HepG2 (cell line): Measurements from ENCODE around the gene TAGLN2. TPM values are rescaled to one million over a fixed set of nuclear protein-coding genes. Genes with fewer than 3 reads are reported as not detected.

ENCODE experiments used
- ATAC-seq: fragments of 200-7000 bp; cut with Tn5 transposase; 3 replicates; pipeline ENCODE4 v1.9.1; 2020; ENCODE audit warnings: mild to moderate bottlenecking, moderate library complexity
- BruUV-seq: library from RNA; stranded (reverse); fragments of 400-500 nt; replicated peaks from 2 replicates; lab custom pipeline; 2021; lab: Mats Ljungman, UMichigan
- CTCF ChIA-PET: fragments of 300-600 bp; formaldehyde crosslinking; extraction: SDS; loops from one replicate; lab custom pipeline; 2021; ENCODE audit warnings: low total read pairs, inconsistent platforms, low intra/inter-chr PET ratio; lab: Yijun Ruan, JAX
- POLR2A ChIA-PET: fragments of 350-600 bp; sonication (Branson Sonifier 250); formaldehyde crosslinking; loops from one replicate; lab custom pipeline; 2020; ENCODE audit warnings: antibody characterized with exemption, inconsistent platforms; lab: Yijun Ruan, JAX
- DNase-seq: peaks from one replicate; pipeline ENCODE4 v3.0.0-alpha.2; 2015; ENCODE audit warnings: low spot score
- FAIRE-seq: peaks from 3 replicates; lab custom pipeline; 2011; peaks lifted over from hg19 to GRCh38; lab: Jason Lieb, UNC
- H2AFZ ChIP-seq: one replicate; pipeline ENCODE4 v1.6.1; 2011; ENCODE audit warnings: low read length, inconsistent platforms
- H3K27ac ChIP-seq: fragments of 300-600 bp; 3 replicates; pipeline ENCODE4 v1.8.0; 2011; ENCODE audit warnings: mixed run types, mild to moderate bottlenecking, mixed read lengths, low read length, inconsistent platforms; ENCODE audit not compliant: insufficient read depth; ENCODE audit errors: extremely low read length
- H3K27me3 ChIP-seq, 2 experiments: fragments of 200-600 bp in 1 of 2; 2 replicates in 1 of 2; 3 replicates in 1 of 2; pipeline versions ENCODE4 v1.6.0 to v1.8.0; 2011; ENCODE audit warnings: low read length in 2 of 2, mild to moderate bottlenecking in 2 of 2, moderate library complexity in 2 of 2, inconsistent platforms in 1 of 2; ENCODE audit not compliant: insufficient read depth in 2 of 2, control insufficient read depth in 1 of 2
- H3K36me3 ChIP-seq, 2 experiments: fragments of 200-600 bp in 1 of 2; replicated peaks in 1 of 2; 2 replicates in 1 of 2; 3 replicates in 1 of 2; pipeline versions ENCODE4 v1.5.1 to v1.8.0; 2011; ENCODE audit warnings: low read length in 2 of 2, inconsistent platforms in 1 of 2; ENCODE audit not compliant: insufficient read depth in 2 of 2, control insufficient read depth in 1 of 2
- H3K4me1 ChIP-seq: 2 replicates; pipeline ENCODE4 v1.5.1; 2012; ENCODE audit warnings: low read length, inconsistent platforms; ENCODE audit not compliant: insufficient read depth
- H3K4me2 ChIP-seq: 2 replicates; pipeline ENCODE4 v1.6.0; 2011; ENCODE audit warnings: low read depth, low read length, inconsistent platforms
- H3K4me3 ChIP-seq, 3 experiments: fragments of 200-600 bp in 1 of 3; sonication (generic), shearing (Covaris generic) in 1 of 3; replicated peaks in 1 of 3; 2 replicates each; pipeline ENCODE4 v1.5.1; 2011 to 2016; ENCODE audit warnings: low read length in 3 of 3, inconsistent platforms in 2 of 3, low read depth in 2 of 3, mild to moderate bottlenecking in 2 of 3, control low read depth in 1 of 3, mixed read lengths in 1 of 3; ENCODE audit not compliant: insufficient read depth in 1 of 3
- H3K79me2 ChIP-seq: one replicate; pipeline ENCODE4 v1.6.1; 2011; ENCODE audit warnings: low read length, inconsistent platforms; ENCODE audit not compliant: insufficient read depth
- H3K9ac ChIP-seq: 2 replicates; pipeline ENCODE4 v1.6.0; 2011; ENCODE audit warnings: mild to moderate bottlenecking, low read depth, low read length, inconsistent platforms; ENCODE audit not compliant: insufficient read depth
- H3K9me3 ChIP-seq: 2 replicates; pipeline ENCODE4 v1.5.1; 2012; ENCODE audit warnings: mild to moderate bottlenecking, low read length
- H4K20me1 ChIP-seq: 2 replicates; pipeline ENCODE4 v1.6.0; 2011; ENCODE audit warnings: inconsistent platforms, mild to moderate bottlenecking, low read length, moderate library complexity; ENCODE audit not compliant: insufficient read depth
- HBP1 ChIP-seq: IDR thresholded peaks from 2 replicates; pipeline ENCODE4 v1.6.1; 2016; ENCODE audit warnings: low read depth, control low read depth
- KLF12 ChIP-seq: sonication (generic); formaldehyde crosslinking; IDR thresholded peaks from 2 replicates; pipeline ENCODE4 v1.4.0; 2020; ENCODE audit warnings: missing genetic modification reagents, borderline replicate concordance
- TFAP4 ChIP-seq: sonication (generic); IDR thresholded peaks from 2 replicates; pipeline ENCODE4 v1.6.1; 2016; ENCODE audit warnings: low read depth, borderline replicate concordance
- ZNF816 ChIP-seq: sonication (generic); formaldehyde crosslinking; IDR thresholded peaks from 2 replicates; pipeline ENCODE4 v1.8.0; 2022; ENCODE audit warnings: missing genetic modification reagents, mild to moderate bottlenecking, borderline replicate concordance
- WGBS: methylation state at CpG from one replicate; pipeline ENCODE4 v1.1.6; 2017; ENCODE audit warnings: low lambda C conversion rate; 5-methylcytosine and 5-hydroxymethylcytosine counted together
- in situ Hi-C: cut with HindIII; loops from 2 replicates; pipeline ENCODE4 v1.10.0; 2017; ENCODE audit warnings: low pct_unique_long_range_greater_than_20kb; ENCODE audit not compliant: extremely low pct_ligation_motif_present
- intact Hi-C: fragments of 100-400 bp; cut with micrococcal nuclease; formaldehyde crosslinking; loops from one replicate; pipeline ENCODE4 v1.10.0; 2022; ENCODE audit not compliant: unreplicated experiment
- polyA plus RNA-seq, 8 experiments: library from polyadenylated mRNA; depleted of rRNA in 3 of 8; stranded (reverse) in 7 of 8; unstranded in 1 of 8; fragments of >200 nt; fragmentation: Illumina TruSeq in 4 of 8; extraction: Trizol in 4 of 8; gene quantifications; 2 replicates each; pipeline versions ENCODE4 v1.2.1 to v1.2.3, GENCODE V29; 2011 to 2016; ENCODE audit warnings: low read depth in 4 of 8, missing spikeins in 1 of 8, mixed read lengths in 1 of 8; ENCODE audit not compliant: insufficient read depth in 1 of 8
- total RNA-seq, 5 experiments: library from RNA; depleted of rRNA; stranded (reverse); fragments of >200 nt; fragmentation: Illumina TruSeq; extraction: Trizol; gene quantifications; 2 replicates each; pipeline ENCODE4 v1.2.3, GENCODE V29; 2016; ENCODE audit warnings: low read depth in 1 of 5

Gene TAGLN2
- total and polyA plus RNA-seq, 2 of the 13 experiments (the other 11 are each of a cell fraction or from before 2014, with no cell fraction given), result 6.7 to 17.2 TPM

- peak; percentile 51; the same call in 1 of the 2 replicates for TF ChIP-seq TFAP4
Observed at GRCh38 chr1:159922511-159923202, 2.6 kb downstream of the TAGLN2 start (continued).

GRCh38 chr1:159921700-159922504, 3.4 kb downstream of the TAGLN2 start:
- Histone ChIP-seq H3K27me3 (peaks cover 5 to 21% of the 10 kb centered on the region in 2 experiments; a peak in 4 of 5 replicates), H3K4me3 (no peak overlapping the region), H3K4me2 (0 out of 2 replicates have a peak overlapping the region, but pooled peaks have one; percentile 66), H3K79me2 (no peaks in the 10 kb centered on the region), H3K27ac (no peak overlapping the region), H3K4me1 (peaks cover 41% of the 10 kb centered on the region), H2AFZ (no peak overlapping the region), H4K20me1 (no peaks in the 10 kb centered on the region), H3K9ac (no peak overlapping the region), H3K36me3 (no peaks in the 10 kb centered on the region), H3K9me3 (no peaks in the 10 kb centered on the region)
- no peak for FAIRE-seq
- ChIA-PET CTCF (no interaction called here), POLR2A (no interaction called here)
- WGBS, result 70% methylated on average over 14 of the region's 18 CpGs
- in situ Hi-C loops, result no loop called here
- no peak for ATAC-seq
- no peak for DNase-seq
- BruUV-seq, result no TSS peak
- no peak for TF ChIP-seq HBP1 (CRISPR knock-in tag)
- no peak for TF ChIP-seq ZNF816 (CRISPR knock-in tag)
- no peak for TF ChIP-seq KLF12
- intact Hi-C loops, result no loop called here
